GM21737 (cell line): ENCODE results near the gene NSUN6.

ENCODE experiments used
- ATAC-seq: cut with Tn5 transposase; IDR thresholded peaks from one replicate; pipeline ENCODE4 v1.9.1; 2021; ENCODE audit warnings: mild to moderate bottlenecking, moderate library complexity; ENCODE audit not compliant: unreplicated experiment

NSUN6 gene

GRCh38 chr10:18651324-18652007 is at the start of gene NSUN6:
TSS of gene NSUN6 (minus strand) at chr10:18651587. CDS start at chr10:18651203, 384 bp downstream.
- peak; percentile 98 for ATAC-seq

DNA sequence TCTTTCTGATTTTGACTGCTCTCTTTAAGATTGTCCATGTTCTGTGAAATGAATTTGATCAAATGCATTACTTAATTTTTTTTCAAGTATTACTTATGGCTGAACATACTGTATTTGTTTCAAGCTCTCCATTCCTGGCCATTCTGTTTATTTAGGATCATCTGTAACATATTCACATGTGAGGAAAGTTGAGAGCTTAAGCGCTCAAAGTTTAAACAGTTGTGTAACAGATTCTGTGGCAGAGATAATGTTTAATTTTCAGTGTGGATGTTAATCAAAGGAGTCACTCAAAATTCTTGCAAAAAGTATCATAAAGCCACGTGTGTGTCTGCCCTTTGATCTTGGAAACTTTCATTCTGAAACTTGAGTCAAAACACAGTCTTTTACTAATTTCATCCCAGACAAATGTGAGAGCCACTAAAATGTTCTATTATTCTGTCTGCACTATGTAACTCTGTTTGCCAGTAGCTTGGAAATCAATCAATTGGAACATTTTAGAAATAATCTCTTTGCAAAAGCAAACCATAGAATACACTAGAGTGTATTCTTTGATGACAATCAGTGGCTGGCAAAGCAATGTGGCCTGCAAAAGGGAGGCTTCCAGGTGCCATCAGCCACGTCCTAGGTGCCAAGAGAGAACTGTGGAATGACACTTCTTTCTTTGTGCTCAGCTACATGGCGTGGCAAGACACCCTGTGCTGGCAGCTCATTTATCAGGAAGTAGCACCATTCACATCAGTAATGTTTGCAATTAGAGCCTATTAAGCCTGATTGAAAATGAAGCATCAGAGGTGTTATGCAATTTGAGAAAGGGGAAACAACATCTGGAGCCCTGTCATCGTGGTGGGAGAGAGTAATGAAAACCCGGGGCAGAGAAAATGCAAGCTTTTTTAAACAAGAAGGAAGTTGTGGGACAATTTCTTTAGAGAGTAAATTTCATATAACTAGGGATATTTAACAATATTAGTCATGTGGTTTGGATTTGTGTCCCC is 48.8 kb upstream of the NSUN6 start:
- no peak for ATAC-seq

GRCh38 chr10:18690541-18690940 is 39.2 kb upstream of the NSUN6 start:
- no peak for ATAC-seq

- ATAC-seq = no peak
Observed at GRCh38 chr10:18689498-18689897, 38.1 kb upstream of the NSUN6 start.

DNA sequence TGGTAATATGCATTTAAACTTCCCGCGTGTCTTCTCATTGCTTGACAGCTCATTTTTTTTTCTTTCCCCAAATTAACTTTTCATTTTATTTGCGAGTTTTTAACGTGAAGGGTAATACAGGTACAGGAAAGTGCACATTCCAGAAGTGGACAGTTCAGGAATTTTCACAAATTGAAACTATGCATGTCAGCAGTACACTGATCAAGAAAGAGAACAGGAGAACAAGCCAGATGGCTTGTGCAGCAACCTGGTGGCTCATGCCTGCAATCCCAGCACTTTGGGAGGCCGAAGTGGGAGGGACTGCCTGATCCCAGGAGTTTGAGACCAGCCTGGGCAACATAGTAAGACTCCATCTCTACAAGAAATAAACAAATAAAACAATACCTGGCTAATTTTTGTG is 36.3 kb upstream of the NSUN6 start:
- ATAC-seq = no peak

GRCh38 chr10:18687195-18687594 is 35.8 kb upstream of the NSUN6 start:
- ATAC-seq = no peak

GRCh38 chr10:18685555-18685954 is 34.2 kb upstream of the NSUN6 start:
- ATAC-seq = no peak

DNA sequence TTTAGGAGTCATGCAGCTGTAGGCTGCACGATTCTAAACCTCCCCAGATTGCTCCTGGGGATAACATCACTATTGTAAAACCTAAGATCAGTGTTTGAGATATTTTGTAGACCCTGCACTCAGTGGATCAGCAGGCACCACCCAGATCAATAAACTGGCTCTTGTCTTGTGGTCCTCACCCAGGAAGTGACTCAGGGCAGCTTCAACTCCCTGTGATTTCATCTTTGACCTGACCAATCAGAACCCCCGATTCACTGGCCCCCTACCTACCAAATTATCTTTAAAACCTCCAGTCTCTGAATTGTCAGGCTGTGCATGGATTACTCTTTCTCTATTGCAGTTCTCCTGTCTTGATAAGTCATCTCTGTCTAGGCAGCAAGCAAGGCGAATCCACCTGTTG is 33.6 kb upstream of the NSUN6 start:
- no peak for ATAC-seq

DNA sequence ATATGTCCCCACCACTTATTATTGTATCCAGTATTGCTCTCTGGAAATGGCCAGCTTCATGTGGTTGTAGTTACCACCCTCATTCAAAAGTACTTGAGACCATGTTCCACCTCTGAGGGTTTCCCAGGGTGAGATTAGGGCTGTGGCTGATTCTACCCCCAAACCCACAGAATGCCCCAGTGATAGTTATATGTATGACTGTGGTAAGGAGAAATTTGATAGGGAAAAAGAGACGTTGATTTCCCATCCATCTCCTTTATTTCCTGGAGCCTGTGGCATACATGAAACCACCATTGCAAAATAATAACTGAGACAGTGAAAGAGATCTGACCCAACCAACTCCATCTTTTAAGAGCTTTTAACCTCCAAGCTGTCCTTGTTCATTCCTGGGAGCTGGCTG is 33.0 kb upstream of the NSUN6 start:
- no peak for ATAC-seq

DNA sequence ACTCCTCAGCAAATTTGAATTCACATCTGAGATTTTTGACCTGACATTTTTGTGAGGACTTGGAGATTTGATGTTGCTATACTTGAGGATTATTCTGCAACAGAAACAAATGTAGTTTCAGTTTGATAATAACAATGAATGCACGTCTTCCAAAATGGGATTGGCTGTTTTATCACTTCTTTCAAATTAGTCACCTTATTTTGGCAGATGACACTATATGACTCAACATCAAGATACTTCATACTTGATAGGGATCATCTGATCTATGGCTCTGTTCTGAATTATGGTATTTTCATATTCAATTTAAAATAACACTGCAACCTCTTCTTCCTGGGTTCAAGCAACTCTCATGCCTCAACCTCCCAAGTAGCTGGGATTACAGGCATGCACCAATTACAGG is 32.0 kb upstream of the NSUN6 start:
- no peak for ATAC-seq

GRCh38 chr10:18681971-18682411 is 30.6 kb upstream of the NSUN6 start:
- no peak for ATAC-seq

GRCh38 chr10:18681366-18681765 is 30.0 kb upstream of the NSUN6 start:
- ATAC-seq = no peak

DNA sequence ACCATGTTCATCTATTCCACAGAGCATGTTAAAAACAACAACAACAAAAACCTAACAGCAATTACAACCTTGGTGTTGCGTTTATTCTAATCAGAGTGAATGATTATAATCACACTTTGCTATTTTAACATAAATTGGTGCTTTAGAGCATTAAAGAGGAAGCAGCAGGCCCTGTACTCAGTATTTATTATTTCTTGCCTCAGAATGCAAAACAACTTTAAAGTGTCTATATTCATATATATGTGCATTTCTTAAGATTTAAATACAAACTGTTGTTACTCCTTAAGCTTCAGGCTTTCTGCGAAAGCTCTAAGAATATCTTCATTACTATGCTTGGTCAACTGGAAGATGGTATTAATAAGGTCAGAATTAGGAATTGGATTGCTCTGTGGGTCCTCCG is 29.4 kb upstream of the NSUN6 start:
- no peak for ATAC-seq

- no peak for ATAC-seq
Observed at GRCh38 chr10:18675086-18675801, 23.9 kb upstream of the NSUN6 start.

GRCh38 chr10:18668026-18668425 is 16.6 kb upstream of the NSUN6 start:
- ATAC-seq = no peak

- no peak for ATAC-seq
Observed at GRCh38 chr10:18666810-18667209, 15.4 kb upstream of the NSUN6 start.

DNA sequence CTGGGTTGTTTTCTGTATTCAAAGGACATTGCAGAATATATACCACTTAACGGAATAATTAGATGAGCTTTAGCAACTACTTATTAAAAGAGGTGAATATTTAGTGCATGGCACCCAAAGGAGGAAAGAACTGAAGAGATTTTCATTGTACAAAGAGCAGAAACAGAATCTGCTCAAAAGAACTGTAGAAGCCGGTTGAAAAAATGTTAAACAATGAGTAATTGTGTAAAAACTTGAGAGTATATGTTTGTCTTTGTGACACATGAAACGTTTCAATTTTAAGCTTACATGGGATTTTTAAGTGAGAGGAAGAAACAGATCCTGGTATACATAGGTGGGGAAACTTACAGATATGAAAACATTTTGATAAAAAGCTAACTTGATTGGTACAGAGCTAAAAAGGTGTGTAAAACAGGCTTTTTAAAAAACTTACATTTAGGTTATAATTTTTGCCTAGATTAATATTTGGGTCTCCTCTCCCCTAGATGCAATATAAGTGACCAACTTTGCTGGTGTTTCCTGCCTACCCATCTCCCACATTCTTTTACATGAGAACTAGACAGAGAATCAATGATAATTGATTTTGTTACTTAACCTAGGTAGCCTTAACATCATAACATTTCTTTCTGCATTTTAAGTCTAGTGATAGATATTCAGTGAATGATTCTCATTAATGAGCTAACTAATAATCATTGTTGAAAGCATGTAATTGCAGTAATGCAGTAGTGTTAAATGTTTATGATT is 14.6 kb upstream of the NSUN6 start:
- ATAC-seq = no peak

- no peak for ATAC-seq
Observed at GRCh38 chr10:18664841-18665478, 13.6 kb upstream of the NSUN6 start.

DNA sequence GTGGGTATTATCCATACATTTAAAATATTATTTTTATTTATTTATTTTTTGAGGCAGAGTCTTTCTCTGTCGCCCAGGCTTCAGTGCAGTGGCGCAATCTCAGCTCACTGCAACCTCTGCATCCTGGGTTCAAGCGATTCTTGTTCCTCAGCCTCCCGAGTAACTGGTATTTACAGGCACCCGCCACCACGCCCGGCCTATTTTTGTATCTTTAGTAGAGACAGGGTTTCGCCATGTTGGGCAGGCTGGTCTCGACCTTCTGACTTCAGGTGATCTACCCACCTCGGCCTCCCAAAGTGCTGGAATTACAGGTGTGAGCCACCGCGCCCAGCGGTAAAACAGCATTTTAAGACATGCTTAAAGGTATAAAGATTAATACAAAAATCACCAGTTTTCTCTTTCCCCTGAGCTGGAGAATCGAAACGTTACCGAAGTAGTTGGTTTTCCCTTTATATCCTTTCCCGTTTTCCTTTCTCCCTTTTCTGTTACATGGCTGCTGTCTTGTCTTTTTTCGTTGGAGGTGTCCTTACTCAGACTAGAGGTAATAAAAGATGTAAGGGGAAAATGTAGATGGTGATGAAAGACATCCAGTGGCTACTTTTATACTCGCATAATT is 9.5 kb upstream of the NSUN6 start:
- ATAC-seq = no peak
